Activated CD4-positive, alpha-beta T cell treated with anti-CD3 and anti-CD28 coated beads for 1 hour (primary cell): ENCODE measurements around the gene PIK3C2G.

Experiments used
- DNase-seq: peaks from one replicate; pipeline ENCODE4 v3.0.0-alpha.2; 2020

The PIK3C2G gene

GRCh38 chr12:18427520-18427919 lies 166.2 kb downstream of the PIK3C2G start:
- DNase-seq = no peak

GRCh38 chr12:18428416-18428815 lies 167.1 kb downstream of the PIK3C2G start:
- DNase-seq = no peak

- no peak for DNase-seq
These were observed 168.0 kb downstream of the PIK3C2G start for GRCh38 chr12:18429366-18429765.

- no peak for DNase-seq
These were observed 169.2 kb downstream of the PIK3C2G start for GRCh38 chr12:18430425-18431048.

GRCh38 chr12:18431771-18432170 lies 170.5 kb downstream of the PIK3C2G start:
- DNase-seq = no peak

GRCh38 chr12:18432206-18432605 lies 170.9 kb downstream of the PIK3C2G start:
- DNase-seq = no peak

- DNase-seq = no peak
These were observed 174.9 kb downstream of the PIK3C2G start for GRCh38 chr12:18436170-18436569.

- no peak for DNase-seq
These were observed 178.2 kb downstream of the PIK3C2G start for GRCh38 chr12:18439541-18439940.

- DNase-seq = no peak
These were observed 182.6 kb downstream of the PIK3C2G start for GRCh38 chr12:18443768-18444437.

GRCh38 chr12:18446061-18446644 lies 184.8 kb downstream of the PIK3C2G start:
- no peak for DNase-seq

GRCh38 chr12:18454330-18454729 lies 193.0 kb downstream of the PIK3C2G start:
- DNase-seq = no peak

GRCh38 chr12:18456344-18456743 lies 195.0 kb downstream of the PIK3C2G start:
- no peak for DNase-seq

GRCh38 chr12:18457362-18457761 lies 196.0 kb downstream of the PIK3C2G start:
- no peak for DNase-seq

GRCh38 chr12:18461758-18462157 lies 200.4 kb downstream of the PIK3C2G start:
- no peak for DNase-seq

GRCh38 chr12:18462442-18462841 lies 201.1 kb downstream of the PIK3C2G start:
- no peak for DNase-seq

- DNase-seq = no peak
These were observed 206.4 kb downstream of the PIK3C2G start for GRCh38 chr12:18467620-18468245.

GRCh38 chr12:18468246-18469075 lies 207.1 kb downstream of the PIK3C2G start:
- no peak for DNase-seq

- no peak for DNase-seq
These were observed 208.9 kb downstream of the PIK3C2G start for GRCh38 chr12:18470251-18470650.

- no peak for DNase-seq
These were observed 211.0 kb downstream of the PIK3C2G start for GRCh38 chr12:18472304-18472703.

GRCh38 chr12:18472806-18473205 lies 211.5 kb downstream of the PIK3C2G start:
- no peak for DNase-seq

- no peak for DNase-seq
These were observed 215.5 kb downstream of the PIK3C2G start for GRCh38 chr12:18476861-18477260.

- no peak for DNase-seq
These were observed 217.9 kb downstream of the PIK3C2G start for GRCh38 chr12:18479256-18479655.

GRCh38 chr12:18482601-18483120 lies 221.3 kb downstream of the PIK3C2G start:
- no peak for DNase-seq
